GM23248 (cell line): Measurements from ENCODE around the gene SYS1. TPM values are rescaled to one million over a fixed set of nuclear protein-coding genes. Genes with fewer than 3 reads are reported as not detected.

ENCODE experiments used
- DNase-seq: peaks from one replicate; pipeline ENCODE4 v3.0.0-alpha.2; 2015
- H2AFZ ChIP-seq: fragments of 200-600 bp; sonication (generic); 2 replicates; pipeline ENCODE4 v1.6.1; 2016; ENCODE audit warnings: antibody characterized with exemption
- H3F3A ChIP-seq: fragments of 200-600 bp; sonication (generic); 2 replicates; pipeline ENCODE4 v1.6.1; 2016; ENCODE audit warnings: mild to moderate bottlenecking, antibody characterized with exemption, mixed run types; ENCODE audit not compliant: insufficient read depth
- H3K27ac ChIP-seq: fragments of 200-600 bp; sonication (generic); 2 replicates; pipeline ENCODE4 v1.5.1; 2016; ENCODE audit warnings: mild to moderate bottlenecking
- H3K27me3 ChIP-seq: fragments of 200-600 bp; sonication (generic); replicated peaks from 2 replicates; pipeline ENCODE4 v1.6.1; 2016; ENCODE audit warnings: mild to moderate bottlenecking; ENCODE audit not compliant: insufficient read depth
- H3K36me3 ChIP-seq: fragments of 200-600 bp; sonication (generic); 2 replicates; pipeline ENCODE4 v1.6.1; 2016; ENCODE audit warnings: low read depth, mild to moderate bottlenecking
- H3K4me1 ChIP-seq: fragments of 200-600 bp; sonication (generic); 2 replicates; pipeline ENCODE4 v1.6.1; 2016; ENCODE audit warnings: mild to moderate bottlenecking; ENCODE audit not compliant: insufficient read depth
- H3K4me2 ChIP-seq: fragments of 200-600 bp; sonication (generic); one replicate; pipeline ENCODE4 v1.6.1; 2016; ENCODE audit warnings: mild to moderate bottlenecking; ENCODE audit not compliant: unreplicated experiment
- H3K4me3 ChIP-seq: fragments of 200-600 bp; sonication (generic); 2 replicates; pipeline ENCODE4 v1.5.1; 2016; ENCODE audit warnings: mild to moderate bottlenecking
- H3K79me2 ChIP-seq: fragments of 200-600 bp; sonication (generic); 2 replicates; pipeline ENCODE4 v1.6.1; 2016; ENCODE audit warnings: mild to moderate bottlenecking; ENCODE audit not compliant: insufficient read depth
- H3K9ac ChIP-seq: fragments of 200-600 bp; sonication (generic); 2 replicates; pipeline ENCODE4 v1.6.1; 2016; ENCODE audit warnings: mild to moderate bottlenecking
- H3K9me2 ChIP-seq: fragments of 200-600 bp; sonication (generic); 2 replicates; pipeline ENCODE4 v1.6.1; 2016; ENCODE audit warnings: mixed run types, mild to moderate bottlenecking, moderate library complexity; ENCODE audit not compliant: insufficient read depth
- H3K9me3 ChIP-seq: fragments of 200-600 bp; sonication (generic); one replicate; pipeline ENCODE4 v1.6.1; 2017; ENCODE audit warnings: low read depth
- H4K20me1 ChIP-seq: fragments of 200-600 bp; sonication (generic); 2 replicates; pipeline ENCODE4 v1.6.0; 2016; ENCODE audit not compliant: insufficient read depth
- EZH2 ChIP-seq: fragments of 200-600 bp; sonication (generic); IDR thresholded peaks from 2 replicates; pipeline ENCODE4 v1.6.1; 2018; ENCODE audit warnings: antibody characterized with exemption, mild to moderate bottlenecking; ENCODE audit not compliant: insufficient read depth, poor library complexity, severe bottlenecking
- EZH2phosphoT487 ChIP-seq: fragments of 200-600 bp; sonication (generic); IDR thresholded peaks from 2 replicates; pipeline ENCODE4 v1.6.1; 2018; ENCODE audit warnings: antibody characterized with exemption, moderate library complexity, mild to moderate bottlenecking, low read depth; ENCODE audit not compliant: insufficient read depth
- WGBS, 2 experiments: methylation state at CpG; one replicate each; pipeline ENCODE4 v1.1.6; 2015 to 2017; ENCODE audit warnings: low lambda C conversion rate in 2 of 2, low coverage in 1 of 2; ENCODE audit errors: missing lambda C conversion rate in 2 of 2; 5-methylcytosine and 5-hydroxymethylcytosine counted together
- in situ Hi-C: fragments of 300-500 bp; cut with MboI; formaldehyde crosslinking; loops from 2 replicates; pipeline ENCODE4 v1.15.0; 2020
- polyA plus RNA-seq: library from polyadenylated mRNA; unstranded; fragments of >200 nt; fragmentation: Nextera tagmentation; extraction: Ambion mirVana; gene quantifications from 2 replicates; pipeline ENCODE4 v1.2.1, GENCODE V29; 2016
- total RNA-seq: library from RNA; depleted of rRNA; stranded (reverse); fragments of >200 nt; shearing (Covaris generic); gene quantifications from 2 replicates; pipeline ENCODE4 v1.2.3, GENCODE V29; 2014

SYS1 gene
- total and polyA plus RNA-seq, 2 experiments from 2014 or later, result 27.1 to 27.3 TPM

- no peak overlapping the region for H3K4me2 ChIP-seq
- H2AFZ ChIP-seq, result no peak overlapping the region
- no peaks in the 10 kb centered on the region for H3K9me3 ChIP-seq
- in situ Hi-C loops, result no loop called here
- peaks cover 88% of the 10 kb centered on the region for H3K36me3 ChIP-seq
- H3K4me1 ChIP-seq, result peaks cover under 1% of the 10 kb centered on the region; the same call in 1 of the 2 replicates
- WGBS, 2 experiments, result 87% methylated on average over 7 of the region's 7 CpGs
- peak overlapping the region; percentile 21; the same call in 1 of the 2 replicates for H3K27ac ChIP-seq
- H3K27me3 ChIP-seq, result no peaks in the 10 kb centered on the region
- no peak overlapping the region for H3K4me3 ChIP-seq
- no peak for TF ChIP-seq EZH2
- TF ChIP-seq EZH2phosphoT487, result no peak
- no peak overlapping the region for H3K9ac ChIP-seq
- H3F3A ChIP-seq, result peaks cover 90% of the 10 kb centered on the region
- peaks cover 68% of the 10 kb centered on the region for H3K79me2 ChIP-seq
- no peaks in the 10 kb centered on the region for H4K20me1 ChIP-seq
- no peaks in the 10 kb centered on the region for H3K9me2 ChIP-seq
- DNase-seq, result no peak
Measured at GRCh38 chr20:45329497-45330319, 33.2 kb upstream of the SYS1 start.

- Histone ChIP-seq H3K4me3 (no peak overlapping the region), H3F3A (peaks cover 92% of the 10 kb centered on the region), H3K9ac (no peak overlapping the region), H3K4me1 (peaks cover 7% of the 10 kb centered on the region), H3K9me2 (no peaks in the 10 kb centered on the region), H3K36me3 (peaks cover 90% of the 10 kb centered on the region), H3K9me3 (no peaks in the 10 kb centered on the region), H3K27me3 (no peaks in the 10 kb centered on the region), H3K79me2 (peaks cover 75% of the 10 kb centered on the region), H4K20me1 (no peaks in the 10 kb centered on the region), H2AFZ (no peak overlapping the region), H3K4me2 (no peak overlapping the region), H3K27ac (no peak overlapping the region)
- DNase-seq, result no peak
- TF ChIP-seq EZH2, result no peak
- no peak for TF ChIP-seq EZH2phosphoT487
- 95 to 97% methylated on average over 3 of the region's 3 CpGs for WGBS, 2 experiments
- in situ Hi-C loops, result no loop called here
Measured at GRCh38 chr20:45330476-45330875, 32.5 kb upstream of the SYS1 start.

GRCh38 chr20:45336530-45337366 lies 26.2 kb upstream of the SYS1 start:
- peaks cover 68% of the 10 kb centered on the region for H3K36me3 ChIP-seq
- peaks cover 61% of the 10 kb centered on the region for H3K4me1 ChIP-seq

GRCh38 chr20:45337367-45338120 lies 25.4 kb upstream of the SYS1 start:
- Histone ChIP-seq H3K36me3 (peaks cover 62% of the 10 kb centered on the region), H3K79me2 (peaks cover 78% of the 10 kb centered on the region), H3K4me2 (peak overlapping the region; percentile 59), H3K27me3 (no peaks in the 10 kb centered on the region), H3F3A (peaks cover 89% of the 10 kb centered on the region), H2AFZ (no peak overlapping the region), H4K20me1 (no peaks in the 10 kb centered on the region), H3K4me1 (peaks cover 69% of the 10 kb centered on the region), H3K4me3 (0 out of 2 replicates have a peak overlapping the region, but pooled peaks have one; percentile 3), H3K9ac (peak overlapping the region; percentile 81), H3K9me3 (no peaks in the 10 kb centered on the region), H3K9me2 (no peaks in the 10 kb centered on the region), H3K27ac (peak overlapping the region; percentile 99)
- in situ Hi-C loops, result no loop called here
- 27 to 32% methylated on average over 15 of the region's 15 CpGs for WGBS, 2 experiments
- DNase-seq, result peak; percentile 97
- TF ChIP-seq EZH2phosphoT487 (0 out of 2 replicates have a peak, but pooled peaks have one; percentile 37), EZH2 (no peak)

More at GRCh38 chr20:45336530-45337366, 26.2 kb upstream of the SYS1 start:
- no peaks in the 10 kb centered on the region for H3K27me3 ChIP-seq
- DNase-seq, result peak; percentile 99
- peak overlapping the region; percentile 74 for H3K4me2 ChIP-seq
- H3K9me3 ChIP-seq, result no peaks in the 10 kb centered on the region
- H3K79me2 ChIP-seq, result peaks cover 78% of the 10 kb centered on the region
- TF ChIP-seq EZH2phosphoT487 (no peak), EZH2 (no peak)
- H4K20me1 ChIP-seq, result no peaks in the 10 kb centered on the region
- H3K27ac ChIP-seq, result peak overlapping the region; percentile 99
- H3K9ac ChIP-seq, result peak overlapping the region; percentile 81
- in situ Hi-C loops, result no loop called here
- H3K9me2 ChIP-seq, result no peaks in the 10 kb centered on the region
- H3K4me3 ChIP-seq, result no peak overlapping the region
- WGBS, 2 experiments, result 23 to 25% methylated on average over 11 of the region's 11 CpGs
- no peak overlapping the region for H2AFZ ChIP-seq
- H3F3A ChIP-seq, result peaks cover 88% of the 10 kb centered on the region
